ENCODE measurements around the gene ZNF408.

Gene ZNF408

DNA sequence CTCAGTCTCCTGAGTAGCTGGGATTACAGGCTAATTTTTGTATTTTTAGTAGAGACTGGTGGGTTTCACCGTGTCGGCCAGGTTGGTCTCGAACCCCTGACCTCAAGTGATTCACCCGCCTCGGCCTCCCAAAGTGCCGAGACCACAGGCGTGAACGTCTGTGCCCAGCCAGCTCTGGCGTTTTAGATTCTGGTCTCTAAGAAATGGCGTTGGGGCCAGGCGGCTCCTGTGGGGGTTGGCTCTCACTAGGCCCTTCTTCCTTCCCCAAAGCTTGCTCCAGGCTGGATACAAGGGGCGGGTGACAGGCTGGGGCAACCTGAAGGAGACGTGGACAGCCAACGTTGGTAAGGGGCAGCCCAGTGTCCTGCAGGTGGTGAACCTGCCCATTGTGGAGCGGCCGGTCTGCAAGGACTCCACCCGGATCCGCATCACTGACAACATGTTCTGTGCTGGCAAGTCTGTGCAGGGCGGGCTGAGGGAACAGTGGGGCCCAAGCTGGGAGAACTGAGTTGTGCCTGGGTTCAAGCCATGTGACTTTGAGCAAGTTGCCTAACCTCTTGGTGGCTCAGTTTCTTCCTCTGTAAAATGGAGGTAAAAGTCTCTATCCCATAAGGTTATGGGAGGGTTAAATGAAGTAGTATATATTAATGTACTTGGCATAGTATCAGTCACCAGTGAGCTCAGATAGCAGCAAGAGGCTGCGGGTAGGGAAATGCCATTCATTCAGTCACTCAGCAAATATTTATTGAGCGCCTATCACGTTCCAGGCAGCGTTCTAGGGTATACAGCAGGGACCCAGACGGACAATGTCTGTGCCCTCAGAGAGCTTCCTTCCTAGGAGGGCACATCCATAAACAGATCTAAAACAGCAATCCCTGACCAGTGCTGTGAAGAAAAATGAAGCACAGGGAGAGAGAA is 28.5 kb downstream of the ZNF408 start:
- in situ Hi-C loops (cut with MboI; ENCODE audit: low sequenced_read_pairs, unreplicated experiment) = no loop called here
- DNase-seq (ENCODE audit: low spot score) = no peak
- no peak for TF ChIP-seq CTCF (IDR thresholded peaks at IDR 0.05; ENCODE audit: borderline replicate concordance, control extremely low read depth, extremely low read depth, insufficient read depth, missing control alignments)

DNA sequence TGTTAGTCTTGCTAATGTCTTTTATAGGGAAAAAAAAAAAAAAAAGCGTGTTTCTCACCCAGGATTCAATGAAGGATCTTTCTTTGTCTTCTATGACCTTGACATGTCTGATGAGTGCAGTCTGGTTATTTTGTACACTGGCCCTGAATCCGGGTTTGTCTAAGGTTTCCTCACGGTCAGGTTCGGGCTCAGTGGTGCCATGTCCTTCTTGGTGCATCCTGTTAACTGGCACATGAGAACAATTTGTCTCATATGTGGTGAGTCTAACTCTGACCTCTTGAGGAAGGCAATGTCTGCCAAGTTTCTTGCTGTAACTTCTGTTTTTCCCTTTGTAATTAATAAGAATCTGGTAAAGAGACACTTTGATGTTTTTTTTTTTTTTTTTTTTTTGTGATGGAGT is 30.7 kb downstream of the ZNF408 start:
- TF ChIP-seq CTCF (IDR thresholded peaks at IDR 0.05; ENCODE audit: borderline replicate concordance, control extremely low read depth, extremely low read depth, insufficient read depth, missing control alignments) = no peak
- no peak for DNase-seq (ENCODE audit: low spot score)
- in situ Hi-C loops (cut with MboI; ENCODE audit: low sequenced_read_pairs, unreplicated experiment) = no loop called here

DNA sequence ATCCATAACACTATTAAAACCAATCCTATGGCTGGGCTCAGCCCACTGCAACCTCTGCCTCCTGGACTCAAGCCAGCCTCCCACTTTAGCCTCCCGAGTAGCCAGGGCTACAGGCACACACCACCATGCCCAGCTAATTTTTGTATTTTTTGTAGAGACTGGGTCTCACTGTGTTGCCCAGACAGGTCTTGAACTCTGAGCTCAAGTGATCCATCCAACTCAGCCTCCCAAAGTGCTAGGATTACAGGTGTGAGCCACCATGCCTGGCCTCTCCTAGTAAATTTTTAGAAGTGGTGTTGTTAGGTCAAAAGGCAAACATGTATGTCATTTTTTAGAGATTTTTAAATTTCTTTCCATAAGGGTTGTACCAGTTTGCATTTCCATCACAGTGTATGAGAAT is 32.4 kb downstream of the ZNF408 start:
- no peak for DNase-seq (ENCODE audit: low spot score)
- in situ Hi-C loops (cut with MboI; ENCODE audit: low sequenced_read_pairs, unreplicated experiment) = no loop called here
- TF ChIP-seq CTCF (IDR thresholded peaks at IDR 0.05; ENCODE audit: borderline replicate concordance, control extremely low read depth, extremely low read depth, insufficient read depth, missing control alignments) = no peak

DNA sequence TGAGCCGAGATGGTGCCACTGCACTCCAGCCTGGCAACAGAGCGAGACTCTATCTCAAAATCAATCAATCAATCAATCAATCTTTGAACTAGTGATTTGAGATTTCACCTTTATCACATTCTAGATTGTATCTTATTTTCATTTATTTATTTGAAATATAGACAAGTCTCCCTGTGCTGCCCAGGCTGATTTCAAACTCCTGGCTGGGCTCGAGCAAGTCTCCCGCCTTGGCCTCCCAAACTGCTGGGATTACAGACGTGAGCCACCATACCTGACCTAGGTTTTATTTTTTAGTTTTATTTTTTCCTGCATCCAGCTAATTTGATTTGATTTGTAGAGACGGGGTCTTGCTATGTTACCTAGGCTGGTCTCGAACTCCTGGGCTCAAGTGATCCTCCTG is 35.3 kb downstream of the ZNF408 start:
- in situ Hi-C loops (cut with MboI; ENCODE audit: low sequenced_read_pairs, unreplicated experiment) = no loop called here
- no peak for TF ChIP-seq CTCF (IDR thresholded peaks at IDR 0.05; ENCODE audit: borderline replicate concordance, control extremely low read depth, extremely low read depth, insufficient read depth, missing control alignments)
- DNase-seq (ENCODE audit: low spot score) = no peak

GRCh38 chr11:46736615-46737014 is 35.8 kb downstream of the ZNF408 start:
- no peak for DNase-seq (ENCODE audit: low spot score)
- TF ChIP-seq CTCF (IDR thresholded peaks at IDR 0.05; ENCODE audit: borderline replicate concordance, control extremely low read depth, extremely low read depth, insufficient read depth, missing control alignments) = no peak
- in situ Hi-C loops (cut with MboI; ENCODE audit: low sequenced_read_pairs, unreplicated experiment) = no loop called here

DNA sequence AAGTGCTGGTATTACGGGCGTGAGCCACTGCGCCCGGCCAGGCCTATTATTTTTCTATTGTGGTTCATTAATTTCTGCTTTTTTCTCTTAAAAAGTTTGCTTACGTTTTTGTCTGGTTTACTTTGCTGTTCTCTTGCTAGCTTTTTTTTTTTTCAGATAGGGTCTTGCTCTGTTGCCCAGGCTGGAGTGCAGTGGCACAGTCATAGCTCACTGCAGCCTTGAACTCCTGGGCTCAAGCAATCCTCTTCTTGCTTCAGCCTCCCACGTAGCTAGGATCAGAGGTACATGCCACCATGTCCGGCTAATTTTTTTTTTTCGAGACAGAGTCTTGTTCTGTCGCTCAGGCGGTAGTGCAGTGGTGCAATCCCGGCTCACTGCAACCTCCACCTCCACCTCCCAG is 36.9 kb downstream of the ZNF408 start:
- in situ Hi-C loops (cut with MboI; ENCODE audit: low sequenced_read_pairs, unreplicated experiment) = no loop called here
- no peak for TF ChIP-seq CTCF (IDR thresholded peaks at IDR 0.05; ENCODE audit: borderline replicate concordance, control extremely low read depth, extremely low read depth, insufficient read depth, missing control alignments)
- no peak for DNase-seq (ENCODE audit: low spot score)
